K562 (cell line): ENCODE results near the gene CNOT1. TPM values are rescaled to one million over a fixed set of nuclear protein-coding genes. Genes with fewer than 3 reads are reported as not detected.

Experiments
- ADNP ChIP-seq: fragments of 200-800 bp; sonication (Bioruptor generic); IDR thresholded peaks from 2 replicates; pipeline ENCODE4 v1.6.1; 2016; ENCODE audit warnings: missing genetic modification characterization, missing compliant biosample characterization
- ARID1B ChIP-seq: fragments of 450-650 bp; IDR thresholded peaks from 2 replicates; pipeline ENCODE4 v1.6.1; 2016; ENCODE audit warnings: antibody characterized with exemption, mild to moderate bottlenecking, inconsistent platforms
- ATF7 ChIP-seq: fragments of 450-650 bp; IDR thresholded peaks from 2 replicates; pipeline ENCODE4 v1.7.1; 2014; ENCODE audit warnings: mild to moderate bottlenecking, moderate library complexity
- BCOR ChIP-seq: fragments of 450-650 bp; IDR thresholded peaks from 2 replicates; pipeline ENCODE4 v1.6.1; 2016
- BHLHE40 ChIP-seq: IDR thresholded peaks from 2 replicates; pipeline ENCODE4 v1.6.1; 2011; ENCODE audit warnings: low read length, improper control_type of control experiment
- CBX3 ChIP-seq, 2 experiments: IDR thresholded peaks; 1 replicate in 1 of 2; 2 replicates in 1 of 2; pipeline ENCODE4 v1.6.1; 2012; ENCODE audit warnings: inconsistent platforms in 2 of 2, low read length in 2 of 2, borderline replicate concordance in 1 of 2, control low read depth in 1 of 2
- CBX5 ChIP-seq: IDR thresholded peaks from 2 replicates; pipeline ENCODE4 v1.6.1; 2014; ENCODE audit warnings: low read depth, borderline replicate concordance
- ELF4 ChIP-seq: fragments of 450-650 bp; formaldehyde crosslinking; IDR thresholded peaks from 2 replicates; pipeline ENCODE4 v1.4.0; 2022; ENCODE audit warnings: missing genetic modification characterization
- ESRRB ChIP-seq: fragments of 250-450 bp; sonication (Bioruptor Pico); IDR thresholded peaks from 2 replicates; pipeline ENCODE4 v1.5.0; 2020; ENCODE audit warnings: mild to moderate bottlenecking, moderate library complexity, borderline replicate concordance
- FOS ChIP-seq: IDR thresholded peaks from 3 replicates; pipeline ENCODE4 v1.6.1; 2011; ENCODE audit not compliant: insufficient read length; ENCODE audit errors: extremely low read depth
- MEF2D ChIP-seq: conservative IDR thresholded peaks from 2 replicates; pipeline ENCODE4 v1.6.1; 2016; ENCODE audit warnings: low read depth, missing genetic modification characterization, missing compliant biosample characterization
- NFRKB ChIP-seq: fragments of 450-650 bp; IDR thresholded peaks from 2 replicates; pipeline ENCODE4 v1.6.1; 2016; ENCODE audit warnings: low read depth
- POLR2A ChIP-seq: fragments of 450-650 bp; conservative IDR thresholded peaks from 2 replicates; pipeline ENCODE4 v1.6.1; 2016
- POLR2H ChIP-seq: IDR thresholded peaks from 2 replicates; pipeline ENCODE4 v1.6.1; 2016; ENCODE audit warnings: missing genetic modification characterization, low read depth, mild to moderate bottlenecking, control low read depth, missing compliant biosample characterization, moderate library complexity
- SIRT6 ChIP-seq: IDR thresholded peaks from one replicate; pipeline ENCODE4 v1.6.1; 2012; ENCODE audit warnings: low read depth, mild to moderate bottlenecking, control low read depth, inconsistent platforms, low read length, moderate library complexity
- SMARCA4 ChIP-seq: fragments of 450-650 bp; IDR thresholded peaks from 2 replicates; pipeline ENCODE4 v1.6.1; 2016
- SPI1 ChIP-seq: IDR thresholded peaks from 2 replicates; pipeline ENCODE4 v1.6.1; 2011; ENCODE audit warnings: low read depth, low read length, control low read depth, borderline replicate concordance
- TEAD4 ChIP-seq, 2 experiments: sonication (generic) in 1 of 2; formaldehyde crosslinking in 1 of 2; IDR thresholded peaks; 2 replicates each; pipeline versions ENCODE4 v1.6.1 to v1.8.0; 2012 to 2022; ENCODE audit warnings: borderline replicate concordance in 1 of 2, inconsistent platforms in 1 of 2, low read length in 1 of 2, mild to moderate bottlenecking in 1 of 2, missing genetic modification reagents in 1 of 2
- YY1 ChIP-seq, 3 experiments: IDR thresholded peaks; 2 replicates each; pipeline ENCODE4 v1.6.1; 2011; ENCODE audit warnings: low read length in 2 of 3, mild to moderate bottlenecking in 2 of 3, moderate library complexity in 2 of 3, borderline replicate concordance in 1 of 3, control low read depth in 1 of 3, low read depth in 1 of 3; ENCODE audit not compliant: insufficient read depth in 3 of 3, insufficient replicate concordance in 2 of 3, control insufficient read depth in 1 of 3, insufficient read length in 1 of 3; ENCODE audit errors: extremely low read depth in 1 of 3
- ZBED1 ChIP-seq: IDR thresholded peaks from 2 replicates; pipeline ENCODE4 v1.6.1; 2014
- ZKSCAN8 ChIP-seq: fragments of 200-800 bp; sonication (Bioruptor generic); IDR thresholded peaks from 2 replicates; pipeline ENCODE4 v1.6.1; 2016; ENCODE audit warnings: missing genetic modification characterization, missing compliant biosample characterization
- ZNF197 ChIP-seq: fragments of 200-800 bp; sonication (Bioruptor generic); IDR thresholded peaks from 2 replicates; pipeline ENCODE4 v1.6.1; 2016; ENCODE audit warnings: low read depth, missing genetic modification characterization, missing compliant biosample characterization
- ZNF347 ChIP-seq: fragments of 450-650 bp; formaldehyde crosslinking; IDR thresholded peaks from 2 replicates; pipeline ENCODE4 v1.4.0; 2020; ENCODE audit warnings: low read depth, mild to moderate bottlenecking, moderate library complexity
- ZNF785 ChIP-seq: fragments of 250-450 bp; sonication (Bioruptor Pico); IDR thresholded peaks from 2 replicates; pipeline ENCODE4 v1.4.0; 2020; ENCODE audit warnings: mild to moderate bottlenecking
- polyA plus RNA-seq, 8 experiments: library from polyadenylated mRNA; depleted of rRNA in 4 of 8; stranded (reverse) in 5 of 8; unstranded in 3 of 8; fragments of >200 nt; fragmentation: Nextera tagmentation in 2 of 8; fragmentation: Illumina TruSeq in 1 of 8; extraction: Ambion mirVana in 2 of 8; extraction: Trizol in 1 of 8; gene quantifications; 2 replicates each; pipeline versions ENCODE4 v1.2.1 to v1.2.3, GENCODE V29; 2011 to 2014; ENCODE audit warnings: inconsistent platforms in 1 of 8, missing spikeins in 1 of 8
- total RNA-seq, 7 experiments: library from RNA; depleted of rRNA in 6 of 7; stranded (reverse); fragments of >200 nt in 6 of 7; fragmentation: Illumina TruSeq in 2 of 7; extraction: Trizol in 2 of 7; gene quantifications; 2 replicates each; pipeline versions ENCODE4 v1.2.1 to v1.2.3, GENCODE V29; 2011 to 2021; ENCODE audit warnings: low replicate concordance in 1 of 7
- TF ChIP-seq, protein P1 (sequence below), 2 experiments: IDR thresholded peaks; 2 replicates each; pipeline ENCODE4 v1.6.1; 2012; ENCODE audit warnings: improper control_type of control experiment in 2 of 2, low read depth in 2 of 2, low read length in 2 of 2, borderline replicate concordance in 1 of 2
- TF ChIP-seq, protein P2 (sequence below): sonication (generic); formaldehyde crosslinking; IDR thresholded peaks from 2 replicates; pipeline ENCODE4 v1.8.0; 2022; ENCODE audit warnings: mild to moderate bottlenecking, missing genetic modification reagents

Gene CNOT1
- total and polyA plus RNA-seq, 9 of the 15 experiments (the other 6 are each of a cell fraction or from before 2014, with no cell fraction given): 110 to 270 (median 220) TPM

DNA sequence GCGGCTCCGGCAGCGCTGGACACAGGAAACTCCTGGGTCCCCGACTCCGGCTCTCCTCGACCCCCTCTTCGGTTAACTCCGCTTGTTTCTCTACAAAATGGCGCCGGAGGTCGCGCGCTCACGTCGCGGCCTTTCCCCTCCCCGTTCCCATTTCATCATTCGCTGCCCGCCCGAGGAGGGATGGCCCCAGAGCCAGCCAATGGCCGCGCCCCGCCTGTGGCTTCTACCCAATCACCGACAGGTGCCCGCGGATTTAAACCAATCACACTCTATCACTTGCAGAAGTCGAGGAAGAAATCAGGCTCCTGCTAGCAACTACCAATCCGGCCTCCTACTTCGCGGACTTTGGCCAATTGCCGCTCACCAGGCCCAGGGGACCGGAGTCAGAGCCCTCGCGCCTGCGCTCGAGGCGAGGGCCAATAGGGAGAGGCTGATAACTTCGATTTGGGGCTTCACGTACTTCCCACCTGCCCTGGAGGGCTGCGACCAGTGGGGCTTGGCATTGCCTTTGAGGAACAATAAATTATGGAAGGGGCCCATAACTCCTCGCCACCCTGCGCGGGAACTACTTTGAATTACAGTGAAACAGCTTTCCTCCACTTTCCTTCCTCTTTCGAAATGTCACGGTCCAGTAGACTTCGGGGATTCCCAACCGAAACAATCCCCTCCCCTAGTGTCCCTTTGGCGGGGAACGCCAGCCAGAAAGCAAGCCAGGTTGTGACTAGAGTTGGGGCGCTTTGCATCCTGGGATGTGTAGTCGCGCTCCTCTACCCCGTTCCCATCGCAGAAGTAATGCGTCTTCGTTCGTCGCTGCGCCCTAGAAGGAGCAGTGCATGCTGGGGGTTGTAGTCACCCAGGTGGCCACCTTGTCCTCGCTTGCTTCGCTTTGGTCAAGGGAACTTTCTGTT, at the start of gene CNOT1 (continued):
- TF ChIP-seq ATF7 (peak; percentile 71), ESRRB (CRISPR knock-in tag) (no peak), ZBED1 (no peak), ZNF347 (CRISPR knock-in tag) (no peak), BHLHE40 (no peak), ADNP (tag) (no peak), ARID1B (0 out of 2 replicates have a peak, but pooled peaks have one; percentile 26), POLR2H (tag) (peak; percentile 89), NFRKB (peak; percentile 95), MEF2D (tag) (peak; percentile 59; the same call in 1 of the 2 replicates), ZNF197 (CRISPR knock-in tag) (peak; percentile 87), SPI1 (peak; percentile 21; the same call in 1 of the 2 replicates), FOS (peak; percentile 100), TEAD4 (IDR thresholded peaks at IDR 0.05; ENCODE audit: low read length) (peak; percentile 14; the same call in 1 of the 2 replicates), TEAD4 (CRISPR knock-in tag; IDR thresholded peaks at IDR 0.05; ENCODE audit: borderline replicate concordance) (no peak), CBX3 (IDR thresholded peaks at IDR 0.05; ENCODE audit: borderline replicate concordance in 1 of 2, low read length in 2 of 2) (peak in 1 of 2 experiments; percentile 74; a peak in 2 of 3 replicates), SIRT6 (no peak), SMARCA4 (no peak), YY1 (IDR thresholded peaks at IDR 0.05; ENCODE audit: borderline replicate concordance in 1 of 3, control insufficient read depth in 1 of 3, extremely low read depth in 1 of 3, insufficient read depth in 3 of 3, insufficient read length in 1 of 3, insufficient replicate concordance in 2 of 3, low read depth in 1 of 3, low read length in 2 of 3) (peak; percentile 74 to 97 (median 94)), ZNF785 (no peak), CBX5 (0 out of 2 replicates have a peak, but pooled peaks have one; percentile 14), ZKSCAN8 (CRISPR knock-in tag) (peak; percentile 96), BCOR (no peak), ELF4 (CRISPR knock-in tag) (0 out of 2 replicates have a peak, but pooled peaks have one; percentile 35), POLR2A (peak; percentile 97)
- TF ChIP-seq, protein P1, sequence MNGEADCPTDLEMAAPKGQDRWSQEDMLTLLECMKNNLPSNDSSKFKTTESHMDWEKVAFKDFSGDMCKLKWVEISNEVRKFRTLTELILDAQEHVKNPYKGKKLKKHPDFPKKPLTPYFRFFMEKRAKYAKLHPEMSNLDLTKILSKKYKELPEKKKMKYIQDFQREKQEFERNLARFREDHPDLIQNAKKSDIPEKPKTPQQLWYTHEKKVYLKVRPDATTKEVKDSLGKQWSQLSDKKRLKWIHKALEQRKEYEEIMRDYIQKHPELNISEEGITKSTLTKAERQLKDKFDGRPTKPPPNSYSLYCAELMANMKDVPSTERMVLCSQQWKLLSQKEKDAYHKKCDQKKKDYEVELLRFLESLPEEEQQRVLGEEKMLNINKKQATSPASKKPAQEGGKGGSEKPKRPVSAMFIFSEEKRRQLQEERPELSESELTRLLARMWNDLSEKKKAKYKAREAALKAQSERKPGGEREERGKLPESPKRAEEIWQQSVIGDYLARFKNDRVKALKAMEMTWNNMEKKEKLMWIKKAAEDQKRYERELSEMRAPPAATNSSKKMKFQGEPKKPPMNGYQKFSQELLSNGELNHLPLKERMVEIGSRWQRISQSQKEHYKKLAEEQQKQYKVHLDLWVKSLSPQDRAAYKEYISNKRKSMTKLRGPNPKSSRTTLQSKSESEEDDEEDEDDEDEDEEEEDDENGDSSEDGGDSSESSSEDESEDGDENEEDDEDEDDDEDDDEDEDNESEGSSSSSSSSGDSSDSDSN (IDR thresholded peaks at IDR 0.05; ENCODE audit: borderline replicate concordance in 1 of 2, low read depth in 2 of 2, low read length in 2 of 2): peak in 1 of 2 experiments; percentile 15; a peak in 1 of 4 replicates
- TF ChIP-seq, protein P2, sequence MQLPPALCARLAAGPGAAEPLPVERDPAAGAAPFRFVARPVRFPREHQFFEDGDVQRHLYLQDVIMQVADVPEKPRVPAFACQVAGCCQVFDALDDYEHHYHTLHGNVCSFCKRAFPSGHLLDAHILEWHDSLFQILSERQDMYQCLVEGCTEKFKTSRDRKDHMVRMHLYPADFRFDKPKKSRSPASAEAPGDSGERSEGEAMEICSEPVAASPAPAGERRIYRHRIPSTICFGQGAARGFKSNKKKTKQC: no peak; the same call in 1 of the 2 replicates
